OCI-LY3 (cell line): Measurements from ENCODE around the gene FAM13A.

Experiments
- H2AFZ ChIP-seq: fragments of 200-600, 300-600 bp; shearing (Covaris generic); 2 replicates; pipeline ENCODE4 v1.6.0; 2014; ENCODE audit warnings: antibody characterized with exemption, low read depth, low read length
- H3K27ac ChIP-seq: fragments of 200-600, 300-600 bp; sonication (generic); 2 replicates; pipeline ENCODE4 v1.5.1; 2014; ENCODE audit warnings: mild to moderate bottlenecking, low read length, moderate library complexity, mixed read lengths
- H3K27me3 ChIP-seq: fragments of 200-600, 300-600 bp; sonication (generic); 2 replicates; pipeline ENCODE4 v1.6.1; 2014; ENCODE audit warnings: low read depth, low read length, mixed read lengths
- H3K36me3 ChIP-seq: fragments of 200-600, 300-600 bp; sonication (generic); replicated peaks from 2 replicates; pipeline ENCODE3; 2014; ENCODE audit warnings: low read depth, low read length, mixed read lengths
- H3K4me1 ChIP-seq: fragments of 300-600, 200-600 bp; sonication (generic); 2 replicates; pipeline ENCODE4 v1.6.1; 2014; ENCODE audit warnings: low read length, mixed read lengths
- H3K4me2 ChIP-seq: fragments of 200-600, 300-600 bp; sonication (generic); 2 replicates; pipeline ENCODE4 v1.6.1; 2014; ENCODE audit warnings: low read length, mixed read lengths
- H3K4me3 ChIP-seq: fragments of 300-600, 200-600 bp; sonication (generic); 2 replicates; pipeline ENCODE4 v1.5.1; 2014; ENCODE audit warnings: antibody characterized with exemption, mild to moderate bottlenecking, low read length, moderate library complexity
- H3K79me2 ChIP-seq: fragments of 300-600, 200-600 bp; shearing (Covaris generic); 2 replicates; pipeline ENCODE4 v1.6.1; 2014; ENCODE audit warnings: mild to moderate bottlenecking, low read length, mixed read lengths
- H3K9ac ChIP-seq: fragments of 300-600, 200-600 bp; shearing (Covaris generic); 2 replicates; pipeline ENCODE4 v1.6.0; 2014; ENCODE audit warnings: mild to moderate bottlenecking, low read length, moderate library complexity
- H3K9me3 ChIP-seq: fragments of 200-600, 300-600 bp; shearing (Covaris generic); 2 replicates; pipeline ENCODE4 v1.6.1; 2014; ENCODE audit warnings: low read length, mixed read lengths; ENCODE audit not compliant: insufficient read depth
- H4K20me1 ChIP-seq: fragments of 200-600, 300-600 bp; sonication (generic); 2 replicates; pipeline ENCODE4 v1.6.1; 2016; ENCODE audit warnings: low read length, mixed read lengths; ENCODE audit not compliant: insufficient read depth
- EZH2phosphoT487 ChIP-seq: fragments of 200-600 bp; shearing (Covaris generic); IDR thresholded peaks from 2 replicates; pipeline ENCODE4 v1.6.1; 2018; ENCODE audit warnings: antibody characterized with exemption, mixed run types, low read depth
- TF ChIP-seq, protein P1 (sequence below): fragments of 200-600, 300-600 bp; sonication (generic); IDR thresholded peaks from 2 replicates; pipeline ENCODE4 v1.5.1; 2014; ENCODE audit warnings: antibody characterized with exemption, low read length, low read depth

FAM13A gene

GRCh38 chr4:88964450-88964849 lies 92.5 kb downstream of the FAM13A start:
- Histone ChIP-seq H3K4me2 (peak overlapping the region; percentile 24; the same call in 1 of the 2 replicates), H3K9me3 (no peaks in the 10 kb centered on the region), H3K4me3 (no peak overlapping the region), H3K27me3 (no peaks in the 10 kb centered on the region), H3K4me1 (peaks cover 19% of the 10 kb centered on the region), H2AFZ (no peak overlapping the region), H3K79me2 (no peaks in the 10 kb centered on the region), H4K20me1 (no peaks in the 10 kb centered on the region), H3K36me3 (no peaks in the 10 kb centered on the region), H3K9ac (no peak overlapping the region), H3K27ac (no peak overlapping the region)
- no peak for TF ChIP-seq EZH2phosphoT487
- TF ChIP-seq, protein P1, sequence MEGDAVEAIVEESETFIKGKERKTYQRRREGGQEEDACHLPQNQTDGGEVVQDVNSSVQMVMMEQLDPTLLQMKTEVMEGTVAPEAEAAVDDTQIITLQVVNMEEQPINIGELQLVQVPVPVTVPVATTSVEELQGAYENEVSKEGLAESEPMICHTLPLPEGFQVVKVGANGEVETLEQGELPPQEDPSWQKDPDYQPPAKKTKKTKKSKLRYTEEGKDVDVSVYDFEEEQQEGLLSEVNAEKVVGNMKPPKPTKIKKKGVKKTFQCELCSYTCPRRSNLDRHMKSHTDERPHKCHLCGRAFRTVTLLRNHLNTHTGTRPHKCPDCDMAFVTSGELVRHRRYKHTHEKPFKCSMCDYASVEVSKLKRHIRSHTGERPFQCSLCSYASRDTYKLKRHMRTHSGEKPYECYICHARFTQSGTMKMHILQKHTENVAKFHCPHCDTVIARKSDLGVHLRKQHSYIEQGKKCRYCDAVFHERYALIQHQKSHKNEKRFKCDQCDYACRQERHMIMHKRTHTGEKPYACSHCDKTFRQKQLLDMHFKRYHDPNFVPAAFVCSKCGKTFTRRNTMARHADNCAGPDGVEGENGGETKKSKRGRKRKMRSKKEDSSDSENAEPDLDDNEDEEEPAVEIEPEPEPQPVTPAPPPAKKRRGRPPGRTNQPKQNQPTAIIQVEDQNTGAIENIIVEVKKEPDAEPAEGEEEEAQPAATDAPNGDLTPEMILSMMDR: no peak

DNA sequence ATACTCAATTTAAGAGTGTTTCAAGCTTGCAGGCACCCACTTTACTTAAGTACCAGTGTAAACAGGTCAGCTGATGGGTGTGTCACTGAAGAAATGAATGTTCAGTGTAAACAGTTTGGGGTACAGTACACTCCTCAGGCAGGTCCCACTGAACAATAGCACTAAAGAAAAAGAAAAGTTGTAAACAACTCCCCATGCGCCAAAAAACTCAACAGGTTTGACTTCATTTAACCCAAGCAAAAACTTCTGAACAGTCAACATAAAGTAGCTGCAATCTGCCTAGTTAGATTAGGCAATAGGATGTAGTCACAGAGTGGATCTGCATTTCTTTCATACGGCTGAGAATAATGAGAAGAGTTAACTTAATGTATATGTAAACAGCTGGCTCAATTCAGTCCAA lies 93.2 kb downstream of the FAM13A start:
- Histone ChIP-seq H2AFZ (no peak overlapping the region), H4K20me1 (no peaks in the 10 kb centered on the region), H3K27ac (no peak overlapping the region), H3K36me3 (peaks cover under 1% of the 10 kb centered on the region), H3K4me2 (no peak overlapping the region; the same call in 1 of the 2 replicates), H3K4me1 (peaks cover 19% of the 10 kb centered on the region), H3K27me3 (no peaks in the 10 kb centered on the region), H3K4me3 (no peak overlapping the region), H3K9me3 (no peaks in the 10 kb centered on the region), H3K9ac (no peak overlapping the region), H3K79me2 (no peaks in the 10 kb centered on the region)
- TF ChIP-seq, protein P1: no peak
- no peak for TF ChIP-seq EZH2phosphoT487

- no peaks in the 10 kb centered on the region for H3K79me2 ChIP-seq
- H3K9ac ChIP-seq: no peak overlapping the region
- H3K4me2 ChIP-seq: no peak overlapping the region
- no peak overlapping the region for H3K4me3 ChIP-seq
- peaks cover 27% of the 10 kb centered on the region for H3K4me1 ChIP-seq
- H3K27me3 ChIP-seq: no peaks in the 10 kb centered on the region
- H3K27ac ChIP-seq: no peak overlapping the region
- no peaks in the 10 kb centered on the region for H4K20me1 ChIP-seq
- no peak overlapping the region for H2AFZ ChIP-seq
- peaks cover 7% of the 10 kb centered on the region for H3K36me3 ChIP-seq
- H3K9me3 ChIP-seq: no peaks in the 10 kb centered on the region
- TF ChIP-seq, protein P1: no peak
- no peak for TF ChIP-seq EZH2phosphoT487
These were observed 94.6 kb downstream of the FAM13A start for GRCh38 chr4:88962396-88962795.

DNA sequence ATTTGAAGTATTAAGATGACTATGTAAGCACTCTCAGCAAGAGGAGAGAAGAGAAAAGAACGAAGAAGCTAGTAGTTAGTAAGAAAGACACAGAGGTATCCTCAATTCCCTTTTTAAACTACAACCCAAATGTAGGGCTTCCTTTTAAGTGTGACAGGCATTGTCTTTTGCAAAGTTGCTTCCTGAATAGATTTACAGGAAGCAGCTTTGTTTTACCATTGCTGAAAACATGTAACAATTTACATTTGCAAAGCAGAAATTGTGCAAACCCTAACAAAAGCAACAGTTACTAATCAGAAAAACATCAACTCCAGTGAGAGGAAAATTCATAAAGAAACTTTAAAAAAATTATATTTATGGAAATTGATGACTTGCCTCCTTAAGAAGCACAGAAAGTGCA lies 96.4 kb downstream of the FAM13A start:
- Histone ChIP-seq H2AFZ (no peak overlapping the region), H3K4me3 (no peak overlapping the region), H3K27me3 (no peaks in the 10 kb centered on the region), H3K27ac (no peak overlapping the region), H3K4me2 (no peak overlapping the region), H3K4me1 (peaks cover 29% of the 10 kb centered on the region), H3K79me2 (no peaks in the 10 kb centered on the region), H3K9me3 (no peaks in the 10 kb centered on the region), H4K20me1 (no peaks in the 10 kb centered on the region), H3K36me3 (peaks cover 7% of the 10 kb centered on the region), H3K9ac (no peak overlapping the region)
- no peak for TF ChIP-seq EZH2phosphoT487
- TF ChIP-seq, protein P1: no peak
